BE2C (cell line): Measurements from ENCODE around the gene CFAP299.

Experiments used
- DNase-seq: peaks from one replicate; pipeline ENCODE4 v3.0.0-alpha.2; 2020
- H3K27me3 ChIP-seq: fragments of 250-450 bp; sonication (Bioruptor Pico); 2 replicates; pipeline ENCODE4 v1.5.1; 2020; ENCODE audit warnings: mild to moderate bottlenecking
- H3K36me3 ChIP-seq: fragments of 250-450 bp; sonication (Bioruptor Pico); 2 replicates; pipeline ENCODE4 v1.5.1; 2020; ENCODE audit warnings: mild to moderate bottlenecking
- H3K4me1 ChIP-seq: fragments of 250-450 bp; sonication (Bioruptor Pico); 2 replicates; pipeline ENCODE4 v1.5.1; 2020
- H3K4me3 ChIP-seq: 2 replicates; pipeline ENCODE4 v1.5.1; 2011; ENCODE audit warnings: low read depth, low read length
- H3K9me3 ChIP-seq: fragments of 250-450 bp; sonication (Bioruptor Pico); 2 replicates; pipeline ENCODE4 v1.5.1; 2020
- CTCF ChIP-seq: IDR thresholded peaks from 2 replicates; pipeline ENCODE4 v1.5.1; 2012; ENCODE audit warnings: mild to moderate bottlenecking, low read depth, low read length

CFAP299 gene

GRCh38 chr4:80387390-80388283 is 52.1 kb downstream of the CFAP299 start:
- DNase-seq: no peak
- H3K27me3 ChIP-seq: no peaks in the 10 kb centered on the region
- H3K4me1 ChIP-seq: no peaks in the 10 kb centered on the region
- no peaks in the 10 kb centered on the region for H3K9me3 ChIP-seq
- TF ChIP-seq CTCF: no peak
- H3K4me3 ChIP-seq: no peak overlapping the region
- H3K36me3 ChIP-seq: no peaks in the 10 kb centered on the region

GRCh38 chr4:80388284-80388607 is 52.7 kb downstream of the CFAP299 start:
- H3K36me3 ChIP-seq: no peaks in the 10 kb centered on the region
- no peak overlapping the region for H3K4me3 ChIP-seq
- no peak for TF ChIP-seq CTCF
- no peaks in the 10 kb centered on the region for H3K4me1 ChIP-seq
- H3K27me3 ChIP-seq: no peaks in the 10 kb centered on the region
- no peak for DNase-seq
- no peaks in the 10 kb centered on the region for H3K9me3 ChIP-seq

- Histone ChIP-seq H3K9me3 (no peaks in the 10 kb centered on the region), H3K4me1 (no peaks in the 10 kb centered on the region), H3K27me3 (no peaks in the 10 kb centered on the region), H3K36me3 (no peaks in the 10 kb centered on the region), H3K4me3 (no peak overlapping the region)
- no peak for TF ChIP-seq CTCF
- DNase-seq: no peak
Measured at GRCh38 chr4:80390178-80390577, 54.6 kb downstream of the CFAP299 start.

- TF ChIP-seq CTCF: no peak
- Histone ChIP-seq H3K9me3 (no peaks in the 10 kb centered on the region), H3K27me3 (no peaks in the 10 kb centered on the region), H3K36me3 (no peaks in the 10 kb centered on the region), H3K4me3 (no peak overlapping the region), H3K4me1 (no peaks in the 10 kb centered on the region)
- DNase-seq: no peak
Measured at GRCh38 chr4:80393246-80393969, 57.9 kb downstream of the CFAP299 start.

GRCh38 chr4:80393970-80394250 is 58.4 kb downstream of the CFAP299 start:
- H3K27me3 ChIP-seq: no peaks in the 10 kb centered on the region
- H3K9me3 ChIP-seq: no peaks in the 10 kb centered on the region
- H3K4me3 ChIP-seq: no peak overlapping the region
- H3K4me1 ChIP-seq: no peaks in the 10 kb centered on the region
- no peak for DNase-seq
- H3K36me3 ChIP-seq: no peaks in the 10 kb centered on the region
- no peak for TF ChIP-seq CTCF

GRCh38 chr4:80407246-80407645 is 71.7 kb downstream of the CFAP299 start:
- Histone ChIP-seq H3K4me3 (no peak overlapping the region), H3K27me3 (no peaks in the 10 kb centered on the region), H3K4me1 (no peaks in the 10 kb centered on the region), H3K9me3 (no peaks in the 10 kb centered on the region), H3K36me3 (no peaks in the 10 kb centered on the region)
- no peak for TF ChIP-seq CTCF
- DNase-seq: no peak
